Peyer's patch (tissue), 4 donors: ENCODE measurements around the gene AEN.

Source experiments
- CTCF ChIP-seq, 6 experiments: fragments of 450-650 bp in 4 of 6; fragments of 200-600 bp in 2 of 6; sonication (generic) in 1 of 6; IDR thresholded peaks; one replicate each; pipeline ENCODE4 v1.5.1; 2017 to 2019; ENCODE audit warnings: antibody characterized with exemption in 6 of 6, mild to moderate bottlenecking in 3 of 6, moderate library complexity in 1 of 6
- POLR2A ChIP-seq, 2 donors: fragments of 450-650 bp; IDR thresholded peaks; one replicate each; pipeline ENCODE4 v1.5.1; 2017; ENCODE audit warnings: antibody characterized with exemption in 2 of 2, mild to moderate bottlenecking in 2 of 2, moderate library complexity in 2 of 2

- TF ChIP-seq POLR2A (IDR thresholded peaks at IDR 0.05) (no peak), CTCF (IDR thresholded peaks at IDR 0.05) (no peak)
Observed at GRCh38 chr15:88605189-88606069, 15.7 kb upstream of the AEN start.
